Nephron (organoid): ENCODE measurements around the gene THAP5.

Experiments
- H3K27ac Mint-ChIP-seq, 3 experiments: 2 replicates each; pipeline ENCODE4 v1.8.0; 2020; ENCODE audit warnings: mixed read lengths in 3 of 3, mild to moderate bottlenecking in 2 of 3, moderate library complexity in 1 of 3
- H3K27me3 Mint-ChIP-seq: 2 replicates; pipeline ENCODE4 v1.8.0; 2021; ENCODE audit warnings: low read depth, mild to moderate bottlenecking, moderate library complexity, mixed read lengths
- H3K36me3 Mint-ChIP-seq: 2 replicates; pipeline ENCODE4 v1.8.0; 2020; ENCODE audit warnings: low read depth, mixed read lengths
- H3K4me1 Mint-ChIP-seq: 2 replicates; pipeline ENCODE4 v1.8.0; 2020; ENCODE audit warnings: mixed read lengths
- H3K4me3 Mint-ChIP-seq, 3 experiments: 2 replicates each; pipeline ENCODE4 v1.8.0; 2020; ENCODE audit warnings: mild to moderate bottlenecking in 3 of 3, mixed read lengths in 3 of 3, moderate library complexity in 2 of 3
- H3K9me3 Mint-ChIP-seq: 2 replicates; pipeline ENCODE4 v1.8.0; 2020; ENCODE audit warnings: mixed read lengths
- CTCF ChIP-seq, 3 experiments: fragments of 200-600 bp; sonication (generic); IDR thresholded peaks; one replicate each; pipeline ENCODE4 v1.5.0; 2021; ENCODE audit warnings: antibody characterized with exemption in 3 of 3; ENCODE audit not compliant: unreplicated experiment in 3 of 3

THAP5 gene

GRCh38 chr7:108535257-108535656, 34.2 kb downstream of the THAP5 start:
- H3K27ac Mint-ChIP-seq, result no peak overlapping the region
- TF ChIP-seq CTCF (IDR thresholded peaks at IDR 0.05; ENCODE audit: unreplicated experiment in 3 of 3), result no peak
- H3K9me3 Mint-ChIP-seq, result no peaks in the 10 kb centered on the region
- H3K4me1 Mint-ChIP-seq, result no peaks in the 10 kb centered on the region
- no peak overlapping the region for H3K4me3 Mint-ChIP-seq
- H3K27me3 Mint-ChIP-seq, result no peaks in the 10 kb centered on the region
- H3K36me3 Mint-ChIP-seq, result no peaks in the 10 kb centered on the region

GRCh38 chr7:108533712-108534111, 35.8 kb downstream of the THAP5 start:
- Mint-ChIP-seq H3K36me3 (no peaks in the 10 kb centered on the region), H3K27ac (no peak overlapping the region)
- TF ChIP-seq CTCF (IDR thresholded peaks at IDR 0.05; ENCODE audit: unreplicated experiment in 3 of 3), result no peak

GRCh38 chr7:108529341-108529740, 40.2 kb downstream of the THAP5 start:
- Mint-ChIP-seq H3K4me3 (no peak overlapping the region), H3K4me1 (peaks cover 5% of the 10 kb centered on the region), H3K27me3 (no peaks in the 10 kb centered on the region), H3K36me3 (no peaks in the 10 kb centered on the region), H3K9me3 (no peaks in the 10 kb centered on the region), H3K27ac (no peak overlapping the region)
- TF ChIP-seq CTCF (IDR thresholded peaks at IDR 0.05; ENCODE audit: unreplicated experiment in 3 of 3), result no peak

More at GRCh38 chr7:108533712-108534111, 35.8 kb downstream of the THAP5 start:
- Mint-ChIP-seq H3K9me3 (no peaks in the 10 kb centered on the region), H3K4me1 (no peaks in the 10 kb centered on the region), H3K27me3 (no peaks in the 10 kb centered on the region), H3K4me3 (no peak overlapping the region)

- H3K9me3 Mint-ChIP-seq, result no peaks in the 10 kb centered on the region
- H3K27ac Mint-ChIP-seq, result peak overlapping the region; percentile 8 to 73 (median 33)
- no peaks in the 10 kb centered on the region for H3K36me3 Mint-ChIP-seq
- H3K4me3 Mint-ChIP-seq, result peak overlapping the region; percentile 59 to 79 (median 67)
- H3K27me3 Mint-ChIP-seq, result no peaks in the 10 kb centered on the region
- peaks cover 16% of the 10 kb centered on the region for H3K4me1 Mint-ChIP-seq
- TF ChIP-seq CTCF (IDR thresholded peaks at IDR 0.05; ENCODE audit: unreplicated experiment in 3 of 3), result no peak
These were observed 41.3 kb downstream of the THAP5 start for GRCh38 chr7:108528183-108528712.

- Mint-ChIP-seq H3K4me1 (peaks cover 24% of the 10 kb centered on the region), H3K36me3 (no peaks in the 10 kb centered on the region), H3K27me3 (no peaks in the 10 kb centered on the region), H3K27ac (peak overlapping the region; percentile 80 to 94 (median 92)), H3K9me3 (no peaks in the 10 kb centered on the region), H3K4me3 (peak overlapping the region; percentile 85 to 93 (median 88))
- no peak for TF ChIP-seq CTCF (IDR thresholded peaks at IDR 0.05; ENCODE audit: unreplicated experiment in 3 of 3)
These were observed 42.8 kb downstream of the THAP5 start for GRCh38 chr7:108526768-108527017.

GRCh38 chr7:108525985-108526767, 43.3 kb downstream of the THAP5 start, which contains the start of gene PNPLA8:
Gene PNPLA8, minus strand, starts transcription at chr7:108526135. Its CDS starts 10,644 bp downstream, at chr7:108515491.
- Mint-ChIP-seq H3K27me3 (no peaks in the 10 kb centered on the region), H3K4me1 (peaks cover 29% of the 10 kb centered on the region), H3K36me3 (no peaks in the 10 kb centered on the region), H3K4me3 (peak within 1 kb of the TSS; percentile 85 to 93 (median 88)), H3K27ac (peak within 1 kb of the TSS; percentile 80 to 94 (median 92)), H3K9me3 (no peaks in the 10 kb centered on the region)
- no peak for TF ChIP-seq CTCF (IDR thresholded peaks at IDR 0.05; ENCODE audit: unreplicated experiment in 3 of 3)
